Karpas-422 (cell line): ENCODE results near the gene NCAPD3. TPM values are rescaled to one million over a fixed set of nuclear protein-coding genes. Genes with fewer than 3 reads are reported as not detected.
"Not testable (repeated sequence)": the region's sequence is repeated elsewhere in the genome, so short reads cannot be mapped to it uniquely, and the experiment has no call there.

Source experiments
- DNase-seq: peaks from one replicate; pipeline ENCODE4 v3.0.0-alpha.2; 2015
- H2AFZ ChIP-seq: fragments of 200-600 bp; sonication (generic); 2 replicates; pipeline ENCODE4 v1.6.1; 2014; ENCODE audit warnings: antibody characterized with exemption, low read length, mixed read lengths
- H3K27ac ChIP-seq: fragments of 200-600 bp; sonication (generic); 2 replicates; pipeline ENCODE4 v1.5.1; 2014; ENCODE audit warnings: mild to moderate bottlenecking, low read length, moderate library complexity
- H3K27me3 ChIP-seq: fragments of 200-600 bp; sonication (generic); 2 replicates; pipeline ENCODE4 v1.6.1; 2014; ENCODE audit warnings: low read length, mixed read lengths
- H3K36me3 ChIP-seq: fragments of 200-600 bp; sonication (generic); 2 replicates; pipeline ENCODE4 v1.6.1; 2014; ENCODE audit warnings: low read length, mixed read lengths; ENCODE audit not compliant: insufficient read depth
- H3K4me1 ChIP-seq: fragments of 200-600 bp; sonication (generic); 2 replicates; pipeline ENCODE4 v1.6.1; 2014; ENCODE audit warnings: mild to moderate bottlenecking, low read length, mixed read lengths
- H3K4me2 ChIP-seq: fragments of 200-600 bp; sonication (generic); 2 replicates; pipeline ENCODE4 v1.6.1; 2014; ENCODE audit warnings: low read length, low read depth, mild to moderate bottlenecking; ENCODE audit not compliant: poor library complexity, severe bottlenecking
- H3K4me3 ChIP-seq: fragments of 200-600 bp; sonication (generic); 2 replicates; pipeline ENCODE4 v1.5.1; 2014; ENCODE audit warnings: mild to moderate bottlenecking, antibody characterized with exemption, low read length, mixed read lengths
- H3K79me2 ChIP-seq: fragments of 200-600 bp; sonication (generic); 2 replicates; pipeline ENCODE4 v1.6.1; 2014; ENCODE audit warnings: mild to moderate bottlenecking, low read length, mixed read lengths
- H3K9ac ChIP-seq: fragments of 200-600 bp; sonication (generic); 2 replicates; pipeline ENCODE4 v1.6.0; 2014; ENCODE audit warnings: low read length
- H3K9me2 ChIP-seq: fragments of 200-600 bp; sonication (generic), shearing (Covaris generic); replicated peaks from 2 replicates; pipeline ENCODE4 v1.6.0; 2014; ENCODE audit warnings: mild to moderate bottlenecking, low read length, moderate library complexity; ENCODE audit not compliant: insufficient read depth
- H3K9me3 ChIP-seq: fragments of 300-700, 200-600 bp; sonication (generic); 2 replicates; pipeline ENCODE4 v1.6.1; 2014; ENCODE audit warnings: low read length, mixed read lengths
- H4K20me1 ChIP-seq: fragments of 200-600 bp; sonication (generic); 2 replicates; pipeline ENCODE4 v1.6.1; 2014; ENCODE audit warnings: mild to moderate bottlenecking, antibody characterized with exemption, low read length, low read depth; ENCODE audit not compliant: insufficient read depth
- total RNA-seq: library from RNA; depleted of rRNA; stranded (reverse); fragments of >200 nt; shearing (Covaris generic); gene quantifications from 2 replicates; pipeline ENCODE4 v1.2.3, GENCODE V29; 2014; ENCODE audit warnings: low replicate concordance

The NCAPD3 gene
- total RNA-seq, 1 experiment from 2014 or later, result 22.0 TPM

DNA sequence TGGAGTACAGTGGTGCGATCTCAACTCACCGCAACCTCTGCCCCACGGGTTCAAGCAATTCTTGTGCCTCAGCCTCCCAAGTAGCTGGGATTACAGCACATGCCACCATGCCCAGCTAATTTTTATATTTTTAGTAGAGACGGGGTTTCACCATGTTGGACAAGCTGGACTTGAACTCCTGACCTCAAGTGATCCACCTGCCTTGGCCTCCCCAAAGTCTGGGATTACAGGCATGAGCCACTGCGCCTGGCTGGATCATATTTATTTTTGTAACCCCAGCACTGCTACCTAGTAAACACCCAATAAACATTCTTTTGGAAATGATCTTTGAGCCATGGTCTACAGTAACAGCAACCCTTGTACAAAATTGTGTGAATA is 31.4 kb upstream of the NCAPD3 start:
- H3K9ac ChIP-seq, H3K4me2 ChIP-seq, DNase-seq, H3K36me3 ChIP-seq, H3K9me2 ChIP-seq, H2AFZ ChIP-seq, H3K4me3 ChIP-seq, H3K79me2 ChIP-seq, H3K27me3 ChIP-seq, H3K9me3 ChIP-seq, H4K20me1 ChIP-seq, H3K27ac ChIP-seq: not testable (repeated sequence)
- H3K4me1 ChIP-seq, result peaks cover 19% of the 10 kb centered on the region

DNA sequence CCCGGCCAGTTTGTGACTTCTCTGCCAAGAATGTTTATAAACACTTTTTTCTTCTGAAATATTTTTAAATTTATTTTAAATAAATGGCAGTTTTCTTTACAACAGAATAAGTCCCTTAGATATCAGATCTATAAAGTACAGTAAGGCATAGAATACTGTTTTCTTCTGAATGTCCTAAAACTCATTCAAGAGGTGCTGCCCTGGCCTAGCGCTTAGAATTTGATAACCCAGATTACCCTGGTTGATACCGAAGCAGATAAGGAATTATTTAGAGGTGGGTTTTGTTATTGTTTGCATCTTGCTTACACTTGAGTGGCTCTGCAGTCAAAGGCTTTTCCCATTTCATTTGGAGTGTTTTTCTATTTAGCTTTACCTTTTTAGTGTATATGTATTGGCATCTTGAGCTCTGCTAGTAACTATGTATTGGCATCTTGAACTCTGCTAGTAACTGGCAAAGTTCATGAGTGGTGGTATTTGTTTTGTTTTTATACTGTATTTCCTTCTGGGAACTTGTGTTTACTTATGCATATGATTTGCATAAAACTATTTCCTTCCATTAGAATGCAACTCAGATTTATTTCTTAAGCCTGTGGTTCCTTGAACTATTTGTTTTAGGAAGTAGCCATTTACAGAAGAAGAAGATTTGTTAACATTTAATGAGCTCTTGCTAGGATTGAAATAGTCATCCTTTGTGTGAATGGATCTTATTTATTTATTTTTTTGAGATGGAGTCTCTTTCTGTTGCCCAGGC is 30.8 kb upstream of the NCAPD3 start:
- H3K4me1 ChIP-seq, result peaks cover 19% of the 10 kb centered on the region
- no peaks in the 10 kb centered on the region for H3K36me3 ChIP-seq
- H3K9me3 ChIP-seq, result no peaks in the 10 kb centered on the region
- peaks cover 7% of the 10 kb centered on the region; the same call in 1 of the 2 replicates for H3K79me2 ChIP-seq
- DNase-seq, result no peak
- no peaks in the 10 kb centered on the region for H3K9me2 ChIP-seq
- H3K9ac ChIP-seq, result peak overlapping the region; percentile 78; the same call in 1 of the 2 replicates
- peak overlapping the region; percentile 71 for H3K4me3 ChIP-seq
- no peak overlapping the region for H3K27ac ChIP-seq
- no peaks in the 10 kb centered on the region for H4K20me1 ChIP-seq
- peak overlapping the region; percentile 83 for H3K4me2 ChIP-seq
- no peak overlapping the region for H2AFZ ChIP-seq
- no peaks in the 10 kb centered on the region for H3K27me3 ChIP-seq

DNA sequence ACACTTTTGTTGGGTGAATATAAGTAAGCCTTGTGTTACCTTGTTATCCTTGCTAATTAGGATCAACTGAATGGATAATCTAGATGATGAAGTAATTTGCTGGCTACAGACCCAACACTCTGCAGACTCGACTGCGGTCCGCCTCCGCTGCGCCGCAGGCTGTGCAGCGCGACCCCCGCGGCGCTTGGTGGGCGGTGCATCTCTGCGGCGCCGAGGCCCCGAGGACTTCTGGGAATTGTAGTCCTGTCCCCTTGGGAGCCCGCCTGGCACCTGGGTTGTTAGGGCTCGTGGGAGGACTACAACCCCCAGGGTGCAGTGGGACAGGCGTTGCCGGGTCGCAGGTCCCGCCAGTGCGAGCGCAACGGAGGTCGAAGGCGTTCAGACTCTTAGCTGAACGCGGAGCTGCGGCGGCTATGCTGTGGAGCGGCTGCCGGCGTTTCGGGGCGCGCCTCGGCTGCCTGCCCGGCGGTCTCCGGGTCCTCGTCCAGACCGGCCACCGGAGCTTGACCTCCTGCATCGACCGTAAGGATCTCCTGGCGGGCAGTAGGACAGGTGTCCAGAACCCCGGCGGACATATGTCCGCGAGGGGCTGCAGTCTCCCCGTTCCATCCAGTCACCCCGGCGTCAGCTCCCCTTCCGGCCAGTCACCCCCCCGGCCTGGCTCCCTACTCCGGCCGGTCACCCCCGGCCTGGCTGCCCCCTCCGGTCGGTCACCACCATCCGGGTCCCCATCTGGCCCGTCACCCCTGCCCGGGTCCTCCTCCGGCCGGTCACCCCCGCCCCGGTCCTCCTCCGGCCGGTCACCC is 29.6 kb upstream of the NCAPD3 start, which contains the start of the genes ACAD8 and THYN1:
ACAD8 (plus strand) TSS at position 381 of the 806 bp plus-strand sequence; CDS start at position 414, 33 bp downstream.
THYN1 (minus strand) TSS at position 165 of the 806 bp plus-strand sequence. CDS start 470 bp downstream, outside the sequence.
- peaks cover 19% of the 10 kb centered on the region for H3K4me1 ChIP-seq
- H3K27me3 ChIP-seq, result no peaks in the 10 kb centered on the region
- peak within 1 kb of the TSS; percentile 78 for H3K9ac ChIP-seq
- peaks cover 7% of the 10 kb centered on the region; the same call in 1 of the 2 replicates for H3K79me2 ChIP-seq
- H3K36me3 ChIP-seq, result no peaks in the 10 kb centered on the region
- H3K27ac ChIP-seq, result no peak within 1 kb of the TSS
- peak within 1 kb of the TSS; percentile 83 for H3K4me2 ChIP-seq
- no peaks in the 10 kb centered on the region for H4K20me1 ChIP-seq
- H3K4me3 ChIP-seq, result peak within 1 kb of the TSS; percentile 71
- no peaks in the 10 kb centered on the region for H3K9me2 ChIP-seq
- peak; percentile 96 for DNase-seq
- H3K9me3 ChIP-seq, result no peaks in the 10 kb centered on the region
- peak within 1 kb of the TSS; percentile 67 for H2AFZ ChIP-seq

DNA sequence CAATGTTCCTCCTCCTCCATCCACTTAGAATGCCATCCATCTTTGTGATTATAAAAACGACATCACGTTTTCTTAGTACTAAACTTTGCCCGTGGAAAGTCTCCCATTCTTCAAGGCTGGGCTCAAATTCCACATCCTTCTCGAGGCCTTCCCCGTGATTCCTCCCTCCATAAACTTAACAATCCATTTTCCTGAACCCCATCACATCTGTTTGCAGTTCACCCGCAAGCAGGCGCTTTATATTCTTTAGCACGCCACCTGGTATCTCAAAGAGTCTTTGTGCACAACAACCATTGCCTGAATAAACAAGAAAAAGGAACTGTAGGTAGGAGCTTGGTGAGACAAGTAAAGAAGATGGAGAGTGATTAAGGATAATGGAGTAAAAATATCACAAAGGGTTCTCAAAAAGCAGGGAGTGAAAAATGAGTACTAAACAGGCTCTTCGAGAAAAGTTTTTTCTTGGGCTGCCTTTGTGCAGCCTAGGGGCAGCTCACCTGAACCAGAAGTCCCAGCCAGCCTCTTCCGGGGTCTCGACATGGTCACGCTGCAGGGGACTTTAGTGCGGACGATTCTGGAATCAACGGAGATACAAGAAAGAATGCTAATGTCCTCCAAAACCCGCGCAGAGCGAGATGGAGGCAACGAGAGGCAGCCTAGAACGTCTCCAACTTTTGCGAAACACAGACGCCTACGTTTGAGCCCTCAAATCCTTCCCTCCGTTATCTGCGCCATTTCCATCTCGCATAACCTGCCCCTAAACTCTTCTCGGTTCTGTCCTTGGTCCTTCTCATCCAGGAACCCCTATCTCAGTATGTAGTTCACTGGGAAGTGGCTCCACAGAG is 28.8 kb upstream of the NCAPD3 start:
- no peaks in the 10 kb centered on the region for H3K9me3 ChIP-seq
- H3K9me2 ChIP-seq, result no peaks in the 10 kb centered on the region
- peaks cover 19% of the 10 kb centered on the region for H3K4me1 ChIP-seq
- no peak overlapping the region for H3K27ac ChIP-seq
- H2AFZ ChIP-seq, result peak overlapping the region; percentile 47; the same call in 1 of the 2 replicates
- DNase-seq, result peak; percentile 59
- peak overlapping the region; percentile 83 for H3K4me2 ChIP-seq
- no peaks in the 10 kb centered on the region for H3K27me3 ChIP-seq
- peak overlapping the region; percentile 75 for H3K9ac ChIP-seq
- peak overlapping the region; percentile 71 for H3K4me3 ChIP-seq
- H3K36me3 ChIP-seq, result no peaks in the 10 kb centered on the region
- peaks cover 7% of the 10 kb centered on the region; the same call in 1 of the 2 replicates for H3K79me2 ChIP-seq
- H4K20me1 ChIP-seq, result no peaks in the 10 kb centered on the region

DNA sequence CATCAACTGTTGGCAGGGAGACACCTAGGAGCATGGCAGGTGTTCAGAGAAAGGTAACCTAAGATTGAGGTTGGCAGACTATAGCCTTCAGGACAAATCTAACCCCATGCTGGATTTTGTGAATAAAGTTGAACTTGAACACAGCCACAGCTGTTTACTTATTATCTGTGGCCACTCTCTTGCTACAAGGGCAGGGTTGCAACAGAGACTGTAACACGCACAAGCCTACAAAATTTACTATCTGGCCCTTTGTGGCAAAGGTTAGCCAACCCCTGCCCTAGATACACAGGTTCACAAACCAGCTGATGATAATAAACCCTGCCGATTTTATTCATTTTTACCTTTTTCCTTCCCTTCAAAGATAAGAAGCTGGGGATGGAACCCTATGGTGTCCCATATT is 26.9 kb upstream of the NCAPD3 start:
- Histone ChIP-seq H3K4me3 (no peak overlapping the region), H4K20me1 (no peaks in the 10 kb centered on the region), H3K79me2 (peaks cover 7% of the 10 kb centered on the region; the same call in 1 of the 2 replicates), H3K4me1 (peaks cover 19% of the 10 kb centered on the region), H3K36me3 (no peaks in the 10 kb centered on the region), H3K9me2 (no peaks in the 10 kb centered on the region), H2AFZ (no peak overlapping the region), H3K27me3 (no peaks in the 10 kb centered on the region), H3K9ac (no peak overlapping the region), H3K27ac (no peak overlapping the region), H3K9me3 (no peaks in the 10 kb centered on the region), H3K4me2 (no peak overlapping the region)
- DNase-seq, result no peak

DNA sequence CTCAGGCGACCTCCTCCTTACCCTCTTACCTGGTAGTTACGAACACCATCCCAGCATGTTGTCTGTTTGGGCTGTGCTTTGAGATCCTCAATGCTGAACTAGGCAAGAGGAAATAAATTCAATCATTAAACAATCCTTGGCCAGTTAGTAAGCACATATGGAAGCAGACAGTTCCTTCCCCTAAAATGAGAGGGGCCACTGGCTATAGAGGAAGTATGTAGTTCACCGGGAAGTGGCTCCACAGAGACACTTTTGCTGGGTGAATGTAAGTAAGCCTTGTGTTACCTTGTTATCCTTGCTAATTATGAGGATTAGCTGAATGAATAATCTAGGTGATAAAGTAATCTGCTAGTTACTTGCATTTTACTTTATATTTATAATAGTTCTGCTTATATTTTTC is 26.5 kb upstream of the NCAPD3 start:
- no peak for DNase-seq
- H3K27me3 ChIP-seq, result no peaks in the 10 kb centered on the region
- no peak overlapping the region for H3K4me2 ChIP-seq
- no peak overlapping the region for H3K4me3 ChIP-seq
- H3K9me2 ChIP-seq, result no peaks in the 10 kb centered on the region
- peaks cover 7% of the 10 kb centered on the region; the same call in 1 of the 2 replicates for H3K79me2 ChIP-seq
- no peaks in the 10 kb centered on the region for H4K20me1 ChIP-seq
- H3K9ac ChIP-seq, result no peak overlapping the region
- no peaks in the 10 kb centered on the region for H3K9me3 ChIP-seq
- H3K27ac ChIP-seq, result no peak overlapping the region
- peaks cover 19% of the 10 kb centered on the region for H3K4me1 ChIP-seq
- H3K36me3 ChIP-seq, result no peaks in the 10 kb centered on the region
- no peak overlapping the region for H2AFZ ChIP-seq

DNA sequence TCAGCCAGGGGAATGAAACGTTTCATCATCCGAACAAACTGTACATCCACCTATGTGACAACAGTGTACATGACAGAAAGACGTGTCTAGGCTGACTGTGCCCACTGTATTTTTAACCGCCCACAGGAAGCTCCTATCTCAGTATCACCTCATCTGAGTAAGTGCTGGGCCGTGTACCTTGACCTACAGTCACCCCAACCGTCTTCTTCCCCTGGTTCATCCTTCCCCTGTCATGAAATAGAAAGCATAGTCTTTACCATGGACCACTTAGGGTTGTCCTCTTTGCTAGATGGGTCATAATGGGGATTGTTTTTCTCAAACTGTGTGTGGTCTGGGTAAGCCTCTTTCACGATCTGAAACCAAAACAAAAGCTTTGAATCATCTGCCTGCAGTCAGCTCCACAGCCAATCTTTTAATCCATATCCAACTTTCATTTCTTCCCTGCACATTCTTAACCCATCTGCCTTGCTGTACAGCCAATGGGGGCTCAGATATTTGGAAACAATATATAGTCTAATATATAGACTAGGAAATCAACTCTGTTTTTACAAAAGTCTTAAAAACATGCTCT is 25.2 kb upstream of the NCAPD3 start:
- Histone ChIP-seq H3K79me2 (peaks cover 7% of the 10 kb centered on the region; the same call in 1 of the 2 replicates), H3K4me1 (peaks cover 13% of the 10 kb centered on the region), H3K27me3 (no peaks in the 10 kb centered on the region), H3K9me3 (no peaks in the 10 kb centered on the region), H3K4me2 (no peak overlapping the region), H4K20me1 (no peaks in the 10 kb centered on the region), H3K4me3 (no peak overlapping the region), H2AFZ (no peak overlapping the region), H3K9ac (no peak overlapping the region), H3K27ac (no peak overlapping the region), H3K36me3 (no peaks in the 10 kb centered on the region), H3K9me2 (no peaks in the 10 kb centered on the region)
- DNase-seq, result no peak
